Heart left ventricle (tissue), 16 donors: ENCODE measurements around the gene MESP2. TPM values are rescaled to one million over a fixed set of nuclear protein-coding genes. Genes with fewer than 3 reads are reported as not detected.
A peak's percentile ranks its signal among the peaks of the same experiment; 100 is the strongest.

Source experiments
- ATAC-seq, 4 donors: fragments of 200-7000 bp; cut with Tn5 transposase; one replicate each; pipeline ENCODE4 v1.9.1; 2020 to 2022; ENCODE audit warnings: moderate library complexity in 4 of 4, mild to moderate bottlenecking in 3 of 4, moderate number of reproducible peaks in 1 of 4
- DNase-seq, 5 donors: peaks; one replicate each; pipeline ENCODE4 v3.0.0-alpha.2; 2020
- H3K27ac ChIP-seq, 12 donors: fragments of 200-600 bp; sonication (generic) in 4 of 12; one replicate each; pipeline versions ENCODE4 v1.5.0 to v1.8.0; 2016 to 2022; ENCODE audit warnings: mild to moderate bottlenecking in 2 of 12
- H3K27me3 ChIP-seq, 9 donors: fragments of 200-600 bp; sonication (generic) in 2 of 9; one replicate each; pipeline versions ENCODE4 v1.5.1 to v1.8.0; 2016 to 2022; ENCODE audit warnings: mild to moderate bottlenecking in 3 of 9
- H3K36me3 ChIP-seq, 9 donors: fragments of 200-600 bp; sonication (generic) in 2 of 9; one replicate each; pipeline versions ENCODE4 v1.5.0 to v1.8.0; 2018 to 2022; ENCODE audit warnings: mild to moderate bottlenecking in 2 of 9
- H3K4me1 ChIP-seq, 12 donors: fragments of 200-600 bp; sonication (generic) in 4 of 12; one replicate each; pipeline versions ENCODE4 v1.5.0 to v1.8.0; 2016 to 2022; ENCODE audit warnings: mild to moderate bottlenecking in 3 of 12
- H3K4me3 ChIP-seq, 12 donors: fragments of 200-600 bp; sonication (generic) in 4 of 12; one replicate each; pipeline versions ENCODE4 v1.5.0 to v1.8.0; 2017 to 2022; ENCODE audit warnings: mild to moderate bottlenecking in 9 of 12, moderate library complexity in 4 of 12
- H3K9me3 ChIP-seq, 12 donors: fragments of 200-600 bp; sonication (generic) in 4 of 12; one replicate each; pipeline versions ENCODE4 v1.5.0 to v1.8.0; 2016 to 2022; ENCODE audit warnings: mild to moderate bottlenecking in 1 of 12
- POLR2A ChIP-seq, 2 donors: fragments of 450-650 bp; IDR thresholded peaks; one replicate each; pipeline ENCODE4 v1.6.1; 2017; ENCODE audit warnings: antibody characterized with exemption in 2 of 2, mild to moderate bottlenecking in 2 of 2, moderate library complexity in 2 of 2
- WGBS, 4 donors: extraction: QIAGEN DNeasy Blood & Tissue Kit in 2 of 4; methylation state at CpG; one replicate each; pipeline versions ENCODE4 v1.1.5 to v1.1.7; 2013 to 2018; 5-methylcytosine and 5-hydroxymethylcytosine counted together
- intact Hi-C, 10 donors: fragments of 100-400 bp; cut with DNase I; formaldehyde crosslinking; loops; one replicate each; pipeline versions ENCODE4 v1.11.1 to v1.14.2; 2022
- polyA plus RNA-seq, 2 donors: library from polyadenylated mRNA; stranded (reverse); fragments of 200-250 nt; gene quantifications; one replicate each; pipeline ENCODE4 v1.2.3, GENCODE V29; 2013
- total RNA-seq, 9 donors: library from RNA; depleted of rRNA in 2 of 9; stranded (reverse); fragments of >200 nt in 2 of 9; fragmentation: NEBNext Ultra II Directional in 3 of 9; extraction: Animal tissue kit (Norgen Biotek cat#: 25700) in 3 of 9; gene quantifications; one replicate each; pipeline versions ENCODE4 v1.1.0 to v1.2.4, GENCODE V29; 2016 to 2023
- TF ChIP-seq, protein P1 (sequence below), 12 donors: fragments of 200-600 bp; sonication (generic) in 4 of 12; IDR thresholded peaks; one replicate each; pipeline versions ENCODE4 v1.5.0 to v1.8.0; 2018 to 2022; ENCODE audit warnings: antibody characterized with exemption in 12 of 12, mild to moderate bottlenecking in 5 of 12
- donor health status: ischemic (EF 13 %, LVEDD 7.1; RV severe dilation, severe dysfunction).
- donor health status: healthy with polysubstance abuse.
- donor health status: DM: no; HTN: yes; CAD: no.
- donor health status: DM: no; HTN: no; CAD: no.
- donor health status: ischemic (EF 25% LVEDD 6.9; RV normal size, moderate dysfunction).
- donor health status: ischemic (EF 25% LVEDD 5.7; RV mildly dilated, moderate dysfunction).
- donor health status: healthy.
- donor health status: DM: yes; HTN: yes; CAD: no.
- donor health status: ischemic (EF 35%, LVEDD 5.7; RV mildly dilated, moderate dysfunction).
- donor health status: nonischemic (EF 11% LVEDD 7.7; RV severe dilation, severe dysfunction).
- donor health status: DM: yes; HTN: yes; CAD: no.
- donor health status: PGD.
- donor health status: ischemic (EF 29% LVEDD 5.4; RV normal size, mild dysfunction).
- donor health status: nonischemic (EF 23%, LVEDD 6.1; RV moderate dilation, normal function).

MESP2 gene
- total and polyA plus RNA-seq, 11 donors, result 0.16 to 0.65 (median 0.58) TPM; not detected in 7

DNA sequence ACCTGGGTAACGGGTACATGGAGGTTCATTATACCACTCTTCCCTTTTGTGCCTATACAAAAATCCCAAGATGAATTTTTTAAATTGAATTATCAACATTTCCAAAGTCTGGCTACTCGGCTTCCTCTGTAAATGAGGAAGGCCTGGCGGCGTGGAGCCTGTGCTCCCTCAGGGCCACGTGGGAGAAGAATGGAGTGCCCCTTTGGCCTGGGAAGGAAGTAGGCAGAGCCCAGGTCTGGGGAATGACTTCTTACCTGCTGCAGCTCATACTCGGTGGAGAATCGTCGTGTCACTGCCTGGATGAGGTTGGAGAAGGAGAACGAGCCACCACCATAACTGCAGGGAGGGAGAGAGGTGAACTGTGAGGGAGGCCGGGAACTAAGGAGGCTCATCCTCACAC is 14.1 kb downstream of the MESP2 start:
- no peaks in the 10 kb centered on the region for H3K27me3 ChIP-seq
- H3K27ac ChIP-seq, result no peak overlapping the region
- no peak for TF ChIP-seq POLR2A (IDR thresholded peaks at IDR 0.05)
- TF ChIP-seq, protein P1, sequence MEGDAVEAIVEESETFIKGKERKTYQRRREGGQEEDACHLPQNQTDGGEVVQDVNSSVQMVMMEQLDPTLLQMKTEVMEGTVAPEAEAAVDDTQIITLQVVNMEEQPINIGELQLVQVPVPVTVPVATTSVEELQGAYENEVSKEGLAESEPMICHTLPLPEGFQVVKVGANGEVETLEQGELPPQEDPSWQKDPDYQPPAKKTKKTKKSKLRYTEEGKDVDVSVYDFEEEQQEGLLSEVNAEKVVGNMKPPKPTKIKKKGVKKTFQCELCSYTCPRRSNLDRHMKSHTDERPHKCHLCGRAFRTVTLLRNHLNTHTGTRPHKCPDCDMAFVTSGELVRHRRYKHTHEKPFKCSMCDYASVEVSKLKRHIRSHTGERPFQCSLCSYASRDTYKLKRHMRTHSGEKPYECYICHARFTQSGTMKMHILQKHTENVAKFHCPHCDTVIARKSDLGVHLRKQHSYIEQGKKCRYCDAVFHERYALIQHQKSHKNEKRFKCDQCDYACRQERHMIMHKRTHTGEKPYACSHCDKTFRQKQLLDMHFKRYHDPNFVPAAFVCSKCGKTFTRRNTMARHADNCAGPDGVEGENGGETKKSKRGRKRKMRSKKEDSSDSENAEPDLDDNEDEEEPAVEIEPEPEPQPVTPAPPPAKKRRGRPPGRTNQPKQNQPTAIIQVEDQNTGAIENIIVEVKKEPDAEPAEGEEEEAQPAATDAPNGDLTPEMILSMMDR (IDR thresholded peaks at IDR 0.05), result no peak
- intact Hi-C loops, result no loop called here
- no peak overlapping the region for H3K4me3 ChIP-seq
- DNase-seq (no peak), ATAC-seq (no peak)
- H3K9me3 ChIP-seq, result peaks cover 0 to 21% (median 3%) of the 10 kb centered on the region in 12 donors
- WGBS, 4 donors, result 74 to 83% (median 79%) methylated on average over 10 of the region's 10 CpGs
- peaks cover 0 to 51% (median 0%) of the 10 kb centered on the region in 9 donors for H3K36me3 ChIP-seq
- H3K4me1 ChIP-seq, result peaks cover 0 to 9% (median 2%) of the 10 kb centered on the region in 12 donors

DNA sequence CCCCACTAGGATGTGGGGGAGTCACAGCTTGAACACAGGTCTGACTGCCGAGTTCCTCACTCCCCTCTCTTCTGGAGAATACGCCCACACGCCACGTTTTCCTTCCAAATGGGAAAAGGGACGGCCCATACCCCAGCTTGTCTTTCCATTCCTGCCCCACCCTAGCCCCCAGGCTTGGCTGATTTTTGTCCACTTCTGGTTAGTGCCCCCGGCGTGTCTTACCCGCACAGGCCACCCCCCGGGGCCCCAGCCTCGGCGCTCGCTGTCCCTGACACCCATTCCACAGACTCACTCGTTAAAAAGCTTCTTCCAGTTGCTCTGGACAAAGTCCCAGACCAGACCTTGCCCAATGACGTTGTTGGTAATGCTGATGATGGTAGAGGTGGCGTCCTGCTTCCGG is 14.5 kb downstream of the MESP2 start:
- Histone ChIP-seq H3K4me3 (no peak overlapping the region), H3K27me3 (no peaks in the 10 kb centered on the region), H3K9me3 (peaks cover 0 to 21% (median 3%) of the 10 kb centered on the region in 12 donors), H3K27ac (no peak overlapping the region), H3K36me3 (peaks cover 0 to 46% (median 0%) of the 10 kb centered on the region in 9 donors), H3K4me1 (peaks cover 0 to 13% (median 6%) of the 10 kb centered on the region in 12 donors)
- DNase-seq (no peak), ATAC-seq (no peak)
- intact Hi-C loops, result no loop called here
- WGBS, 4 donors, result 83 to 89% (median 87%) methylated on average over 16 of the region's 16 CpGs
- TF ChIP-seq, protein P1 (IDR thresholded peaks at IDR 0.05), result no peak
- TF ChIP-seq POLR2A (IDR thresholded peaks at IDR 0.05), result no peak

DNA sequence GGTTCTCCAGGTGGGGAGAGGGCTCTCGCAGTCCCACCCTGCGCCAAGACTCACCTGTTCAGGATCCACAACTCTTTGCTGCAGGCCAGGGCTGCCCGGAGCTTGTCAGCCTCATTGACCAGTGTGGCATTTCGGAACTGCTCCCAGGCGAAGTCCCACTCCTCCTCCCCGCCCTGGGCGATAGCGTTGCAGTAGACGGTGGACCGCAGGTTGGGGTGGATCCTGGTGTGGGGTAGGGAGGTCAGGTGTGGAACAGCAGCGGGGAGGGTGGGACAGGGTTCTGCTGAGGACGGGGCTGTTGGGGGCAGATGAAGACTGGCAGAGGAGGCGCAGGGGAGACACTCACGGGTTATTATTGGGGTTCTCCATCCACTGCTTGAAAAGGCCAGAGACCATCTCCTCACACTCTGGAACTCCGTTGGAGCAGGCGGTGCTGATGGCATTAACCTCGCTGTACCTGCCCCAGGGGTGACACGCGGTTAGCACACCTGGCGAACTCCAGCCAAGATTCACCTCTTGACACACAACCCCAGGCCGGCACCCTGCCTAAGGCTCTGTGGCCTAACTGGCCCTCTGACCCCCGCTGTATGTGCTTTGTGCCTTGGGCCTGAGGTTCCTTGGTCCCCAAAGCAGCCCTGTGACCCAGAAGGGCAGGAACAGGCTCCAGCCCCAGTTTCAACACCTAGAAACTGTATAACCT is 16.1 kb downstream of the MESP2 start:
- DNase-seq, result no peak
- Histone ChIP-seq H3K36me3 (peaks cover 0 to 51% (median 0%) of the 10 kb centered on the region in 9 donors), H3K27me3 (no peaks in the 10 kb centered on the region), H3K4me3 (no peak overlapping the region), H3K9me3 (peaks cover 0 to 23% (median 3%) of the 10 kb centered on the region in 12 donors), H3K4me1 (peaks cover 0 to 15% (median 7%) of the 10 kb centered on the region in 12 donors), H3K27ac (no peak overlapping the region)
- TF ChIP-seq, protein P1 (IDR thresholded peaks at IDR 0.05), result no peak
- whole genome bisulfite sequencing, 4 donors, result 88 to 96% (median 93%) methylated on average over 20 to 22 of the region's 22 CpGs
- ATAC-seq, result peak in 1 of 4 donors; percentile 33
- intact Hi-C loops, result no loop called here

DNA sequence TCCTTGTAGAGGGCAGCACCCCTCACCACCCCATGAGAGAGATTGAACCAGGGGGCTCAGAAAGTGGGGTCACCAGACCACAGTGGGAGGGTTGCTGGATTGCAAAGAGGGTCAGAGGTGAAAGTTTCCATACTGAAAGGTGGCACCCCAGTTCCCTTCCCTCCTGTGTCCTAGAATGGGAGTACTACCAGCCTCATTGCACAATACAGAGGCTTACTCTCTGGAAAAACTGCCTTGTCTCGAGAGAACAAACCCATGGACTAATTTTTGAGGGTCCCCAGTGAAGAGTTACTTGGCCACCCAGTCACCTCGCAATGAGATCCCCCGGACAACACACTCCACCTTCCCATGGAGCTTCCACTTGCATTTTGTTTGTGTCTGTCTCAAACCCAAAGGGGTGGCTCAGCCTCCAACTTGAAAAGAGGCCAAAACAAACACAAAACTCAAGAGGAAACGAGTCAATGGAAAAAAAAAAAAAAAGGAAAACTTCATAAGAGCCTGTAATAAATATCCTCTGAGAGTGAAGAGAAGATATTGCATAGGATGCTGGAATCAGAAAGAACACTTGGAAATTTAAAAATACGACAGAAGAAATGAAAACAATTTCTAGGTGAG is 18.6 kb downstream of the MESP2 start:
- peaks cover 0 to 52% (median 0%) of the 10 kb centered on the region in 9 donors for H3K36me3 ChIP-seq
- intact Hi-C loops, result no loop called here
- no peak overlapping the region for H3K4me3 ChIP-seq
- peaks cover 0 to 15% (median 7%) of the 10 kb centered on the region in 12 donors for H3K4me1 ChIP-seq
- no peak for TF ChIP-seq POLR2A (IDR thresholded peaks at IDR 0.05)
- TF ChIP-seq, protein P1 (IDR thresholded peaks at IDR 0.05), result no peak
- ATAC-seq, result peak in 2 of 4 donors; percentile 41 to 73
- WGBS, 4 donors, result 26 to 42% (median 33%) methylated on average over 5 of the region's 5 CpGs
- H3K27ac ChIP-seq, result peak overlapping the region in 6 of 12 donors; percentile 4 to 63 (median 20)
- no peaks in the 10 kb centered on the region for H3K27me3 ChIP-seq
- H3K9me3 ChIP-seq, result peaks cover 0 to 11% (median 0%) of the 10 kb centered on the region in 12 donors
- no peak for DNase-seq
